MM.1S (cell line): Measurements from ENCODE around the gene RBM28.

ENCODE experiments used
- DNase-seq: peaks from one replicate; pipeline ENCODE4 v3.0.0-alpha.2; 2015
- H2AFZ ChIP-seq: fragments of 300-600 bp; sonication (generic); 2 replicates; pipeline ENCODE4 v1.6.0; 2016; ENCODE audit warnings: antibody characterized with exemption, low read length
- H3F3A ChIP-seq: fragments of 300-600 bp; sonication (generic); 2 replicates; pipeline ENCODE4 v1.6.1; 2016; ENCODE audit warnings: mild to moderate bottlenecking, antibody characterized with exemption, low read length, moderate library complexity, mixed read lengths; ENCODE audit not compliant: insufficient read depth
- H3K27ac ChIP-seq: fragments of 300-600 bp; sonication (generic); 2 replicates; pipeline ENCODE4 v1.5.1; 2016; ENCODE audit warnings: mild to moderate bottlenecking, low read length
- H3K27me3 ChIP-seq: fragments of 300-600 bp; sonication (generic); replicated peaks from 2 replicates; pipeline ENCODE4 v1.6.0; 2016; ENCODE audit warnings: low read length; ENCODE audit not compliant: insufficient read depth
- H3K36me3 ChIP-seq: fragments of 300-600 bp; sonication (generic); replicated peaks from 2 replicates; pipeline ENCODE4 v1.6.1; 2016; ENCODE audit warnings: mild to moderate bottlenecking, low read length, mixed read lengths; ENCODE audit not compliant: insufficient read depth
- H3K4me1 ChIP-seq: fragments of 300-600 bp; sonication (generic); 2 replicates; pipeline ENCODE4 v1.6.1; 2016; ENCODE audit warnings: low read length, mixed read lengths
- H3K4me2 ChIP-seq: fragments of 300-600 bp; sonication (generic); 2 replicates; pipeline ENCODE4 v1.6.0; 2016; ENCODE audit warnings: low read depth, low read length
- H3K4me3 ChIP-seq: fragments of 300-600 bp; sonication (generic); 2 replicates; pipeline ENCODE4 v1.5.1; 2016; ENCODE audit warnings: low read length, mixed read lengths
- H3K79me2 ChIP-seq: fragments of 300-600 bp; sonication (generic); 2 replicates; pipeline ENCODE4 v1.6.1; 2016; ENCODE audit warnings: mixed run types, low read length, mixed read lengths
- H3K9ac ChIP-seq: fragments of 300-600 bp; sonication (generic); 2 replicates; pipeline ENCODE4 v1.6.1; 2016; ENCODE audit warnings: low read length, mixed read lengths
- H3K9me2 ChIP-seq: fragments of 300-600 bp; sonication (generic); replicated peaks from 2 replicates; pipeline ENCODE4 v1.6.1; 2016; ENCODE audit warnings: mild to moderate bottlenecking, low read length, mixed read lengths; ENCODE audit not compliant: insufficient read depth
- H3K9me3 ChIP-seq: fragments of 300-600 bp; sonication (generic); replicated peaks from 2 replicates; pipeline ENCODE4 v1.6.1; 2016; ENCODE audit warnings: mild to moderate bottlenecking, low read length, mixed read lengths; ENCODE audit not compliant: insufficient read depth
- H4K20me1 ChIP-seq: fragments of 300-600 bp; sonication (generic); 2 replicates; pipeline ENCODE4 v1.6.1; 2016; ENCODE audit warnings: mild to moderate bottlenecking, low read length, moderate library complexity, mixed read lengths; ENCODE audit not compliant: insufficient read depth
- EZH2 ChIP-seq: fragments of 300-600 bp; sonication (generic); optimal IDR thresholded peaks from 2 replicates; pipeline ENCODE3; 2017; ENCODE audit warnings: low read depth, mild to moderate bottlenecking, antibody characterized with exemption, low read length, mixed read lengths
- EZH2phosphoT487 ChIP-seq: fragments of 300-600 bp; sonication (generic); IDR thresholded peaks from 2 replicates; pipeline ENCODE4 v1.6.1; 2018; ENCODE audit warnings: antibody characterized with exemption, low read length
- TF ChIP-seq, protein P1 (sequence below): fragments of 300-600 bp; sonication (generic); IDR thresholded peaks from 2 replicates; pipeline ENCODE4 v1.5.1; 2016; ENCODE audit warnings: antibody characterized with exemption, low read length, mixed read lengths

Gene RBM28

GRCh38 chr7:128356546-128357216 lies 13.0 kb upstream of the RBM28 start:
- DNase-seq, result no peak
- Histone ChIP-seq H3K9ac (no peak overlapping the region), H3K4me3 (no peak overlapping the region), H2AFZ (no peak overlapping the region), H4K20me1 (no peaks in the 10 kb centered on the region), H3K4me1 (no peaks in the 10 kb centered on the region; the same call in 1 of the 2 replicates), H3K4me2 (no peak overlapping the region), H3K79me2 (no peaks in the 10 kb centered on the region), H3K27me3 (peaks cover 66% of the 10 kb centered on the region), H3K9me2 (no peaks in the 10 kb centered on the region), H3K36me3 (no peaks in the 10 kb centered on the region), H3F3A (no peaks in the 10 kb centered on the region), H3K9me3 (no peaks in the 10 kb centered on the region), H3K27ac (no peak overlapping the region)
- TF ChIP-seq, protein P1, sequence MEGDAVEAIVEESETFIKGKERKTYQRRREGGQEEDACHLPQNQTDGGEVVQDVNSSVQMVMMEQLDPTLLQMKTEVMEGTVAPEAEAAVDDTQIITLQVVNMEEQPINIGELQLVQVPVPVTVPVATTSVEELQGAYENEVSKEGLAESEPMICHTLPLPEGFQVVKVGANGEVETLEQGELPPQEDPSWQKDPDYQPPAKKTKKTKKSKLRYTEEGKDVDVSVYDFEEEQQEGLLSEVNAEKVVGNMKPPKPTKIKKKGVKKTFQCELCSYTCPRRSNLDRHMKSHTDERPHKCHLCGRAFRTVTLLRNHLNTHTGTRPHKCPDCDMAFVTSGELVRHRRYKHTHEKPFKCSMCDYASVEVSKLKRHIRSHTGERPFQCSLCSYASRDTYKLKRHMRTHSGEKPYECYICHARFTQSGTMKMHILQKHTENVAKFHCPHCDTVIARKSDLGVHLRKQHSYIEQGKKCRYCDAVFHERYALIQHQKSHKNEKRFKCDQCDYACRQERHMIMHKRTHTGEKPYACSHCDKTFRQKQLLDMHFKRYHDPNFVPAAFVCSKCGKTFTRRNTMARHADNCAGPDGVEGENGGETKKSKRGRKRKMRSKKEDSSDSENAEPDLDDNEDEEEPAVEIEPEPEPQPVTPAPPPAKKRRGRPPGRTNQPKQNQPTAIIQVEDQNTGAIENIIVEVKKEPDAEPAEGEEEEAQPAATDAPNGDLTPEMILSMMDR, result no peak
- TF ChIP-seq EZH2 (no peak), EZH2phosphoT487 (no peak)

DNA sequence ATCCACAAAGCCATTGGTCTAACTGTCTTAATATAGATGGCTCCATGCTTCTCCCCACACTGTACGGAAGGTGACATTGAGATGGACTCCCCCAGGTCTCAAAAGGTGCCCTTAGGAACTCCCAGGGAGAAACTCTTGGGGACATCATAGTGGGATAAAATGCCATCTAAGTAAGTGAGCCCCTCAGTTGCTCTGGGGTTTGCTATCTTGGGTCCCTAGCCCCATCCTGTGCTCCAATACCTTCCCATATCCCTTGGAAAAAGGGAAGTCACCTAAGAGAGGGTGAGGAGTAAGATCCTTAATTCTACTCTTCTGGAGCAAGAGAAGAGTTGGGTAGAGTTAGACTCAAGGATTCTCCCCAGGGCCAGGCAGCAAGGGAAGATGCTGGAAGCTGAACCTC lies 9.9 kb upstream of the RBM28 start:
- DNase-seq, result no peak
- Histone ChIP-seq H3K27me3 (peaks cover 66% of the 10 kb centered on the region), H3K9me3 (no peaks in the 10 kb centered on the region), H4K20me1 (no peaks in the 10 kb centered on the region), H3K36me3 (no peaks in the 10 kb centered on the region), H3K9ac (no peak overlapping the region), H3K27ac (no peak overlapping the region), H3K4me3 (no peak overlapping the region), H2AFZ (no peak overlapping the region), H3K79me2 (no peaks in the 10 kb centered on the region), H3K4me1 (no peaks in the 10 kb centered on the region), H3F3A (no peaks in the 10 kb centered on the region), H3K4me2 (no peak overlapping the region), H3K9me2 (no peaks in the 10 kb centered on the region)
- TF ChIP-seq, protein P1, result no peak
- no peak for TF ChIP-seq EZH2

GRCh38 chr7:128353189-128353588 lies 9.5 kb upstream of the RBM28 start:
- no peaks in the 10 kb centered on the region for H3K4me1 ChIP-seq
- no peaks in the 10 kb centered on the region for H3K36me3 ChIP-seq
- peaks cover 66% of the 10 kb centered on the region for H3K27me3 ChIP-seq
- DNase-seq, result no peak
- no peaks in the 10 kb centered on the region for H3K79me2 ChIP-seq
- no peak overlapping the region for H3K4me3 ChIP-seq
- H3F3A ChIP-seq, result no peaks in the 10 kb centered on the region
- no peaks in the 10 kb centered on the region for H4K20me1 ChIP-seq
- H2AFZ ChIP-seq, result no peak overlapping the region
- TF ChIP-seq, protein P1, result no peak
- TF ChIP-seq EZH2phosphoT487 (no peak), EZH2 (no peak)
- H3K9ac ChIP-seq, result no peak overlapping the region
- H3K9me3 ChIP-seq, result no peaks in the 10 kb centered on the region
- H3K27ac ChIP-seq, result no peak overlapping the region
- no peak overlapping the region for H3K4me2 ChIP-seq
- no peaks in the 10 kb centered on the region for H3K9me2 ChIP-seq
